Adrenal gland (tissue), 5 donors: Measurements from ENCODE around the gene BLVRA.
"Not testable (repeated sequence)": the region's sequence is repeated elsewhere in the genome, so short reads cannot be mapped to it uniquely, and the experiment has no call there.

Experiments
- POLR2A ChIP-seq, 2 donors: fragments of 450-650 bp; IDR thresholded peaks; one replicate each; pipeline ENCODE4 v1.6.1; 2017; ENCODE audit warnings: antibody characterized with exemption in 2 of 2, mild to moderate bottlenecking in 2 of 2, moderate library complexity in 1 of 2
- TF ChIP-seq, protein P1 (sequence below), 6 experiments: fragments of 450-650 bp in 4 of 6; fragments of 200-600 bp in 2 of 6; sonication (generic) in 1 of 6; IDR thresholded peaks; 1 replicate in 5 of 6; 2 replicates in 1 of 6; pipeline versions ENCODE4 v1.5.1 to v1.8.0; 2016 to 2021; ENCODE audit warnings: antibody characterized with exemption in 6 of 6, mild to moderate bottlenecking in 2 of 6, moderate library complexity in 1 of 6
- donor health status: DM: no; HTN: no; CAD: no.

DNA sequence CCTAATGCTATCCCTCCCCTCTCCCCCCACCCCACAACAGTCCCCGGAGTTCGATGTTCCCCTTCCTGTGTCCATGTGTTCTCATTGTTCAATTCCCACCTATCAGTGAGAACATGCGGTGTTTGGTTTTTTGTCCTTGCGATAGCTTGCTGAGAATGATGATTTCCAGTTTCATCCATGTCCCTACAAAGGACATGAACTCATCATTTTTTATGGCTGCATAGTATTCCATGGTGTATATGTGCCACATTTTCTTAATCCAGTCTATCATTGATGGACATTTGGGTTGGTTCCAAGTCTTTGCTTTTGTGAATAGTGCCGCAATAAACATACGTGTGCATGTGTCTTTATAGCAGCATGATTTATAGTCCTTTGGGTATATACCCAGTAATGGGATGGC is 14.8 kb downstream of the BLVRA start:
- not testable (repeated sequence) for TF ChIP-seq POLR2A (IDR thresholded peaks at IDR 0.05)
- TF ChIP-seq, protein P1, sequence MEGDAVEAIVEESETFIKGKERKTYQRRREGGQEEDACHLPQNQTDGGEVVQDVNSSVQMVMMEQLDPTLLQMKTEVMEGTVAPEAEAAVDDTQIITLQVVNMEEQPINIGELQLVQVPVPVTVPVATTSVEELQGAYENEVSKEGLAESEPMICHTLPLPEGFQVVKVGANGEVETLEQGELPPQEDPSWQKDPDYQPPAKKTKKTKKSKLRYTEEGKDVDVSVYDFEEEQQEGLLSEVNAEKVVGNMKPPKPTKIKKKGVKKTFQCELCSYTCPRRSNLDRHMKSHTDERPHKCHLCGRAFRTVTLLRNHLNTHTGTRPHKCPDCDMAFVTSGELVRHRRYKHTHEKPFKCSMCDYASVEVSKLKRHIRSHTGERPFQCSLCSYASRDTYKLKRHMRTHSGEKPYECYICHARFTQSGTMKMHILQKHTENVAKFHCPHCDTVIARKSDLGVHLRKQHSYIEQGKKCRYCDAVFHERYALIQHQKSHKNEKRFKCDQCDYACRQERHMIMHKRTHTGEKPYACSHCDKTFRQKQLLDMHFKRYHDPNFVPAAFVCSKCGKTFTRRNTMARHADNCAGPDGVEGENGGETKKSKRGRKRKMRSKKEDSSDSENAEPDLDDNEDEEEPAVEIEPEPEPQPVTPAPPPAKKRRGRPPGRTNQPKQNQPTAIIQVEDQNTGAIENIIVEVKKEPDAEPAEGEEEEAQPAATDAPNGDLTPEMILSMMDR (IDR thresholded peaks at IDR 0.05) = not testable (repeated sequence)
